Right renal cortex interstitium (tissue), 3 donors: ENCODE results near the gene TBC1D5. TPM values are rescaled to one million over a fixed set of nuclear protein-coding genes. Genes with fewer than 3 reads are reported as not detected.

Source experiments
- DNase-seq, 3 donors: peaks; one replicate each; pipeline ENCODE4 v3.0.0-alpha.2; 2013; ENCODE audit warnings: low read depth in 3 of 3, low spot score in 2 of 3
- polyA plus RNA-seq, 3 donors: library from polyadenylated mRNA; unstranded; fragments of 120-200 nt; gene quantifications; one replicate each; pipeline ENCODE4 v1.2.1, GENCODE V29; 2013; ENCODE audit not compliant: insufficient read length in 3 of 3

The TBC1D5 gene
- polyA plus RNA-seq, 3 donors = 54.7 to 58.8 (median 55.2) TPM

DNA sequence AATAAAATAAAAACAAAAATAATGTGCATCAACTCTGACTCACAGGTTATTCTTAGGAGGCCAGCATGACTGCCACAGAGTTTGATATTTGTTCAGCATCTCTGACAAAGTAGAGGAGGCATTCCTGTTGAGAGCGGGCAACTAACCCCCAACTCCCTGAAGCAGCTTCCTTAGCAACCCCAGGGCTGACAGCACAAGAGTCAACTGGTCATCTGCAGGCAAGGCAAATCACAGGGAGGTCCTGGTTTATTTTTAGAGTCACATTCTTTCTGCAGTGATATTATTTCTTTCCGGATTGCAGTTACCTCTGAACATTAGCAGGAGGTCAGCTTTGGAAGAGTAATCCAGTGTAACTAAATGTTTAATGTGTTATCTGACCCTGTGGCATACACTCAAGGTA is 584.7 kb downstream of the TBC1D5 start:
- no peak for DNase-seq

DNA sequence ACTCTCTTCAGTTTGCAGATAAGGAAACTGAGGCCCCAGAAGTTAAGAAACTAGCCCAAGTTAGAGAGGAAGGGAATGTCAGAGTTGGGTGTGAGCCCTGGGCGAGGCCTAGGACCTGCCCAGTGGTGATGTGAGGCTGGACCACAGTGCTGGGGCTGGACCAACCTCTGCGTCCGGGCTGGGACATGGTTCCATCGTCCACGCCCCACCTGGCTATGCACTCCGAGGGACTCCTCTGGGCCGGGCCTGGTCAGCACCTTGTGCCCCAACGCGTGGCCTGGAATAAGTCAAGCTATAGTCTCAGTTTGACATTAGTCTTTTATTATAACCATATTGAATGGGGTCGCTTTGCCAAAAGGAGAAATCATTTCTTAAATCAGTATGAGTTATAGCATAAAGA is 585.6 kb downstream of the TBC1D5 start:
- no peak for DNase-seq

DNA sequence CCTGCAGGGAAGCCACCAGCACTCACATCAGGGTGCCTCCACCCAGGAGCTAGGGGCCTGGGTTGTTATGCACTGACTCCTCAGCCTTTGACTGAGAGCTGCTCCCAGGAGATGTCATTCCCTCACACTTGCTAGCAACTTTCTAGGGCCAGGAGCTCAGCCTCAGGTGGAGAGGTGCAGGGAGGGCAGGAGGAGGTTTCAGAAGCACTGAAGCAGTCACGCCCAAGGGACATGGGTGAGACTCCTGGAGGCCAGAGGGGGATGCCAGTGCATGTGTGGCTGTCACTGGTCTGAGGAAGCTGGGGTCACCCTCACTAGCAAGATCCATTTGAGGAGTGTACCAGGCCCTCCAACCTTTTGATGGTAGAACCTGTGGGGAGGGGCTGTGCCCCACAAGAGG is 586.5 kb downstream of the TBC1D5 start:
- no peak for DNase-seq

DNA sequence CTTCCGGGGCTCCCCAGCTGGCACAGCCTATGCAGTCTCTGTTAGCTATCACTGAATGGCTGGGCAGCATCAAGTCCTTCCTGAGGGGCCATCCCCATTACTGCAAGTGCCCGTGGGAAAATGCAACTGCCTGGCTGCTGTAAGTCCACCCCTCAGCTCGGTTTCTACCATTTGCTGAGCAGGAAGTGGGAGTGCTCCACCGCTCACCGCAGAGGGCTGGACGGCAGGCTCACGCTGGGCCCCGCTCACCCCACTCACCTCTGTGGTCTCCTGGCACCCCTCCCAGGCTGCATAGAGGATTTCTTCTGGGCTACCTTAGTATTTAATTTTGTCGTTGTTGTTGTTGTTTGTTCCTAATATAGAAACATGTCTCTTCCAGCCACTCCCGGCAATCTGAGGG is 587.5 kb downstream of the TBC1D5 start:
- DNase-seq = no peak

DNA sequence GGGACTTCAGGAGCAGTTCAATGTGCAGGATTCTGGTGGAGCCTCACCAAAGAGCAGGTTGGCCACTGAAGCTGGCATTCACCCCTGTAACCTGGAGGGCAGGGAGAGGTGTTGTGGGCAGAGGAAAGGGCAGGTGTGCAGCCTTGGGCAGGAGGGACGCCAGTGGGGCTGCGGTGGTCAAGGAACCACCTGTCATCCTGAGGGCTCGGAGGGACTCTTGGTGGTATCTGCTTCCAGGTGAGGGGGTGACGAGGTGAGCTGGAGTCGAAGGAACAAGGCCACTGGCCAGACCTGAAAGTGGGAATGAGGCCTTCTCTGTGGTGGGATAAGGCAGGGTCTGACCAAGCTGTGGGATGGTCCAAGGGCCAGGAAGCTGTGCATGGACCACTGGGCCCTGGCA is 588.2 kb downstream of the TBC1D5 start:
- no peak for DNase-seq

DNA sequence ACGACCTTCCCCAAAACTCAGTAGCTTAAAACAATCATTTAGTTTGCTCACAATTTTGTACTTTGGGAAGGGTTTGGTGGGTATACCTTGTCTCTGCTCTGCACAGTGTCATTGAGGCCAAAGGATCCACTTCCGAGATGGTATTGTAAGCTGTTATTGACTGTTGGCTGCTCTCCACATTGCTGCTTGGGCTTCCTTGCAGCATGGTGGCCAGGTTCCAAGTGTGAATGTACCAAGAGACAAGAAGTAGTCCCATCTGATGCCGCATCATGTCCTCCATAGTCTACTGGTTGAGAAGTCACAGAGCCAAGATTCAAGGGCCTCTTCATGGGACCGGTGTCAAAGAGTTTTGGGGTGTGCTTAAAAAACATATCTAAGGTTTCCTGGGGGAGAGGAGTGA is 589.2 kb downstream of the TBC1D5 start:
- DNase-seq = no peak

DNA sequence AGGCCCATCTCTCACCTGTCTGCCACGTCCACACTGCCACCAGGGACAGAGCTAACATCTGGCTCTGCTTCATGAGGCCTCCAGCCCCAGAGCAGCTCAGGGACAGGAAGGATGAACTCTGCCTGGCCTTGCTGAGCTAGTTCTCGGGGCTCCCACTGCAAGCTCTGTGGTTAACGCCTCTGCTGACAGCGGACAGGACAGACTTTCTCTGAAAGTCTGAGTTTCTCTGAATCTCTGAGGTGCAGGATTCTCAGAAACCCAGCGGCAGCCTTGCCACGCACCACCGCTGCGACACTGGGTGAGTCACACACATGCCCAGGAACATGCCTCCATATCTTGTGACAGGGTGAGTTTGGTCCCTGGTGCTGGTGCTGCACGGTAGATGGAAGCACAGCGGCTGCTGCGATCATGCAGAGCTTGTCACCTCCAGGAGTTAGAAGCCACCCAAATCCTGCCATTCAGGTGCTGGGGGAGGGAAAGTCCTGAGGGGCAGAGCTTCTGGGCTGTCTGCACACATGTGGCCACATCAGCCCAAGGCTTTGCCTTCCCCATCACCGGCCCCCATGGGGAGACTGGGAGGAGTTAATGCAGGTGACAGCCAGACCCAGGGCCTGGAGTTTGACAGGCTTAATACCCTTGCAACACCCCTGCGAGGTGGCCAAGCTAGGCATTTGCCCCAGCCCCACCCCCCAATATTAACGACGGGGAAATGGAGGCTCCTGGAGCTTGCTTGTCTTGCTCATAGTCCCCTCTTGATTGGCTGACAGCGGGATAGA is 590.6 kb downstream of the TBC1D5 start:
- DNase-seq = no peak

DNA sequence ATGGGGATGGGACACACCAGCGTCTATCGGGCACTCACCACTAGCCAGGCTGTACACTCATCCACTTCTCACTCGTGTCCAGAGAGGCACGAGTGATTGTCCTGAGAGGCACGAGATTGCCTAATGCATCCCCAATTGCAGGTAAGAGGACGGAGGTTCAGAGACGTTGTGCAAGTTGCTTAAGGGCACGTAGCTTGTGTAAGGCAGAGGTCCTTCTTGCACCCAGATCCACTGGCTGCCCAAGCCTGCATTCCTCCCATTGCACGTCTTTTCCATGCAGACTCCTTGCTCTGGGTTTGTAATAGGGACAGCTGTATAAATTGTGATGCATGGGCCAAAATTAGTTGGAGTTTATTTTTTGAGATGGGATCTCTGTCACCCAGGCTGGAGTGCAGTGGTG is 593.4 kb downstream of the TBC1D5 start:
- DNase-seq = no peak

DNA sequence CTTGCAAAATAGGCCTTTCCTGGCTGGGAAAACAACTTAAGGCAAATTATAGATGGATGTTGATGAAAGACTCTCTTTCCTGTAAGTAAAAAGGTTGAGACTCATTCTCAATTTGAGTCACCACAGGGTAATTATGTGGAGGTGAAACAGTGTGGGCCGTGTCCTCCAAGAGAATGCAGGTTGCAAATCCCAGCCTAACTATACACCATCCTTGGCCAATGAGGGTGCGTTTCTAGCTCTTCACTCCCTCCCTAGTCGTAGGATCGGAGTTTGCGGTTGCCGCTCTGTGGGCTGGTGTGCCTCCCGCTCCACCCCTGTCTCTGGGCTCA is 597.8 kb downstream of the TBC1D5 start:
- DNase-seq = no peak

DNA sequence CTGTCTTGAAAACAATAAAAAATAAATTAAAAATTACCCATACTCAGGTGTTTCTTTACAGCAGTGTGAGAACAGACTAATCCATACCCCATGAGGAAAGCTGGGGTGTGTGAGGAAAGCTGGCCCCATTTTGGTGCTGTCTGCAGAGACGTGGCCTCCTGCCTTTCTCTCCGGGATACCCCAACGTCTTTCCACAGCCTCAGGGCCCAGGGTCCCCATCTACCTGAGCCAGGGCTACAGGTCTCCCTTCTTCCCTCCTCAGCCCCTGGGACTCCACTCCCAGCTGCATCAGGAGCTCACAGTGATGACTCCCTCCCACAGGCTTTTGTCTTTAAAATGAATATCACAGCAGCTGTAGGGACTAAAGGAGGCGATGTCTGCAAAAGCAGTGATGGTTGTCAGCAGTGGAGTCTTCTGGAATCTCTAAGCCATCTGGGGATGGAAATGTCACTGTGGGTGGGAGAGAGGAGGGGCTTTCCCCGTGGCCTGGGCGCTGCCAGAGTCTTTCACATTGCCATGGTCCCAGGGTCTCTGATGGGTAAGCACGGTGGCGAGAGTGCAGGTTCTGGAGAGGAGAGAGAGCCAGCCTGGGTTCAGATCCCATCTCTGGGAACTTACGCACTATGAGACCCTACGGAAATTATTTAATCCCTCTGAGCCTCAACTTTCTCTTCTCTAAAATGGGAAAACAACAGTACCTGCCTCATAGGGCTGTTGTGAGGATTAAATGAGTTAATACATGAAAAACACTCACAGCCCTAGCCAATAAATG is 598.4 kb downstream of the TBC1D5 start:
- no peak for DNase-seq

DNA sequence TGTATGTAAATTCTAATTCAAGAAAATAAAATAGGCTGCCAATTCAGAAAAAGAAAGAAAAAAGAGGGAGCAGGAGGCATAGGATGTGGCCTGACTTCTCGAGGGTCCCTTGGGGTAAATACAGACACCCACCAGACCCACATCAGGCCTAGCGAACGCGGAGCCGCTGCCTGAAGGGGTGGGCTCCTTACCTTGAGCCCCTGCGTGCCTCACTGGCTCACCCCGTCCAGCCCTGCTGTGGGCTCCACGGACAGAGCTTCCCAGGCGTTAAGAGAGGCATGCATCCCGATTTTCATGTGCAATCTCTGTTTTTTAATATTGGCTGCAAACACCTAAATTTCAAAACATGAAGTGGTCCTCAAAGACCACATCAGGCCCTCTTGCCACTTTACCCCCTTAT is 599.9 kb downstream of the TBC1D5 start:
- no peak for DNase-seq

DNA sequence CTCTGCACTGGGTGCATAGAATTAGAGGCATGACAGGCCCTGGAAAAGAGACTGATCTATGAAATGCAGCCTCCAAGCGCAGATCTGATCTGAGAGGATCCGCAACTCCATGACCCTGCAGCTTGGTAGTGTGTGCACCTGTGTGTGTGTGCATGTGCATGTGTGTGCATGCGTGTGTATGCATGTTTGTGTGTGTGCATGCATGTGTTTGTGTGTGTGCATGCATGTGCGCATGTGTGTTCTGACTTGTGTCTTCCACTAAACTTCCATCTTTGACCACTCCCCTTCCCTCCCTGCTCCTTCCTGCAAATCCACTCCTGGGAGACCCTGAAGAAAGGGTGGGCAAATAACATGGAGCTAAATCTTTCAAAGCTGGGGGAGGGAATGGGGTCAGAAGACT is 600.7 kb downstream of the TBC1D5 start:
- DNase-seq = no peak

DNA sequence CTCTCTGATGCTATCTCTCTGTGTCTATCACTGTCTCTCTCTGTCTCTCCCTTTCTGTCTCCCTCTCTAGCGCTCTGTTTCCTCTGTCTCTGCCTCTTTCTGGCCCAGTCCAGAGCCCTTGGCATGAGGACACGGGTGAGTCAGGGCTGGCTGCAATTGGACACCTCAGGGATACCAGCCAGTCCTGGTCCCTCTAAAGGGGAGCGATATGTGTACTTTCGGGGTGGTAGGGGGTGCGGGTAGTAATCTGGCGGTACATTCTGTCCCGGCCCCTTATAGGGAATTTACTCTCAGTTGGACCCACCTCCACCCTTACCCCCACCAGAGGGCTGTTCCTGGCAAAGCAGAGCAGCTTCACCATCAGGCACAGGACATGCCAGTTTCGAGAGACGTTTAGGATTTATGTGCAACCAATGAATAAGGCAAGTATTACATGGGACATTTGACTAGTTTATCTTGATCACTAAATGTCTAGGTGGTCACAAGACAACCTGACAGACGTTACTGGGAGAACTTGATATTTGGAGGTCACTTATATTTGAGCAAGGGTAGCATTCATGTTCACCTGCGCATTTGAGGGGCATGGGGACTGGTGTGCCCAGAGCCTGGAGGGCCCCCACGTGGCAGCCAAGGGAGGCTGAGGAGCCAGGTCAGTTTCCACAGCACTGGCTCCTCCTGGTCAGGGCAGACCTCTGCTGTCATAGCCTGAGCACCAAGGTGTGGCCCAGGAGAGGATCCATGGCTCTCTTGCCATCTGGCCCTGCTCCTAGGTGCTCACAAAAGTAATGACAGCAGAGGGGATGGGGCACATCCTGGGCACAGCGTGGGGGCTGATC is 601.5 kb downstream of the TBC1D5 start:
- no peak for DNase-seq

DNA sequence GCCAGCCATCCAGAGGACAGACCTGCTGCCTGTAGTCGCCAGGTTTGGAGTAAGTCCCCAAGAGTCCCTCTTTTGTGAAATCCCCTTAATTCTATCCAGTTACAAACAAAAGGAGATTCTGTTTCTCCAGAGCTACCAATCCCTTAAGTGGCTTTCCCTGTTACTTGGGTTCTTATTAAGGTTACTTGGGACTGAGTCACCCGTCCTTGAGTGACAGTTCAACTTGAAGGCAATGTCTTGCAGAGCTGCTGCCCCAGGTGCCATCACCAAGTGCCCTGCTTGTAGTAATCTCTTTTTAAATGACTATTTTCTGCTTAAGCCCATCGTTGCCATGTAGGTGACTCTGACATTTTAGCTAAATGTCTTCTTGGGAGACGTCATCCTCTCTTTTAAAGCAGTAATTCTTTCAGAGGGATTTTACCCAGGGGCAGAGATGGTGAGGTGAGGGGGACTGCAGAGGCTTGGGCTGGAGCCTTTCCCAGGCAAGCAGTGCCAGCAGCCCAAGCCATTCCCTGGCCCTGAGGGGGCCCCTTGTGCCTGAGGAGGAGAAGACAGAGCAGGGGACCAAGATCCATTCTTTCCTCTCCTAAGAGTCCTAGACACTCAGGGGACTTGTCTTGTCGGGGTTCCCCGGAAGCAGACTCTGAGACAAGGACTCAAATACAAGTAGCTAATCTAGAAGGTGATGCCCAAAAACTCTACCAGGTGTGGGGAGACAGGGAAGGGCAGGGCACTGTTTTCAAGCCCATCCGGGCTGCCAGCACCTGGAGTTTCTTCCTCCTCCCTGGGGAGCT is 604.0 kb downstream of the TBC1D5 start:
- DNase-seq = no peak

DNA sequence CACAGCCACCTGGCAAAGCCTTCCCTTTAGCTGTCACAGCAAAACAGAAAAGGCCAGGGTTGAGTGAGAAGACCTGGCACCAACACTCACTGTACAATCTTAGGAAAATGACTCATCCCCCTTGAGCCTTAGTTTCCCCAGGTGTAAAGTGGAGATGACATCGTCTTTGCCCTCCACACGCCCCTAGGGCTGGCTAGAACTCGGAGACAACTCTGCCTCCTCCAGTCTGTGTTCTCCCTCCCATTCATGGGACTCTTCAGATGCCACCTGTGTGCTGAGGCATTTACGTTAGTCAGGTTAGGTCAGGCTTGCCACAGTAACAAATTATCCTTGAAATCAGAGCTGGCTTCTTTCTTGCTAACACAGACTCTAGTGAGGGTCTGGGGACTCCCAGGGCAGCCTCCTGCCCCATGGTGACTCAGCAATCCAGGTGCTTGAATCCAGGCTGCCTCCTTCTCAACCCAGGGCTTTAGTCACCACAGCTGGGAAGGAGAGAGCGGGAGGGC is 605.1 kb downstream of the TBC1D5 start:
- no peak for DNase-seq

DNA sequence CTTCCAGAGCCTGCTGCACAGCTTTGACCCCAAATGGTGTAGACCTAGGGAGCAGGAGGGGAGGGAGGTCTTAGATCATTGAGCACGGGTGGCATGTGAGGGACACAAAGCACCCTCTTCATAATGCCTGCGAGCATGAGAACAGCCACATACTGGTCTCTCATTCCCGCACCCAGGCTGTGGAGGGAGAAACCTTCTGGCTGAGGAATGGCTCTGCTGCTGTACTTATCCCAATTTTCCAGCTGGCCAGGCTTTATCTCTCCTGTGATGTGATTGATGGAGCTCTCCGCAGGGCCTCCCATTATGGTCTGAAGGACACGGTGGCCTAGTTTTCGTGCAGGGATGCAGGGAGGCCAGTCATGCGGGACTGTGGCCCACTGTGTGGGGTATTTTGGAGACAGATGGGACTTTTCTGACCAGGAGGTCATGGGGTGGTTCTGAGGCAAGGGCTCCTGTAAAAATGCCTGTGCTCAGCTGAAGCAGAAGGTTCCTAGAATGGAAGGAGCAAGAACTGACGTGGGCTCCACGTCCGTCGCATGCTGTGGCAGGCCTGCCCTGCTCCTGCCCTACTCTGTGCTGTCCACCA is 606.2 kb downstream of the TBC1D5 start:
- DNase-seq = peak; percentile 23 to 65 (median 41)

DNA sequence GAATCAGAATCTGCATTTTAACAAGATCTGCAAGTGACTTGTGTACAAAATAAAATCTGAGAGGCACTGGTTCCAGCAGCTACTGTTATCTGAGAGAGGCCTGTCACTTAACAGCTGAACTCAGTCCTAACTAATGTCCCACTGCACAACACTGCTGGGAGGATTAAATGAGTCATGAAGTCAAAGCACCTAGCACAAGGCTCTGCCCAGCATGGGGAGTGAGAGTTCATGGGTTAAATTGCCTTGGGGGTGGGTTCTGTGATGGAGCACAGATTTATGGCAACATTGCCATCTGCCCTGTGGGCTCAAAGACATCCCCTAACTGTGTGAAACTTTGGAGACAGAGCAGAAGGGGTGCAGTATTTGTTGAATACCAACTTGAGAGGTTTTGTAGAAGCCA is 606.7 kb downstream of the TBC1D5 start:
- DNase-seq = peak in 2 of 3 donors; percentile 5 to 12

DNA sequence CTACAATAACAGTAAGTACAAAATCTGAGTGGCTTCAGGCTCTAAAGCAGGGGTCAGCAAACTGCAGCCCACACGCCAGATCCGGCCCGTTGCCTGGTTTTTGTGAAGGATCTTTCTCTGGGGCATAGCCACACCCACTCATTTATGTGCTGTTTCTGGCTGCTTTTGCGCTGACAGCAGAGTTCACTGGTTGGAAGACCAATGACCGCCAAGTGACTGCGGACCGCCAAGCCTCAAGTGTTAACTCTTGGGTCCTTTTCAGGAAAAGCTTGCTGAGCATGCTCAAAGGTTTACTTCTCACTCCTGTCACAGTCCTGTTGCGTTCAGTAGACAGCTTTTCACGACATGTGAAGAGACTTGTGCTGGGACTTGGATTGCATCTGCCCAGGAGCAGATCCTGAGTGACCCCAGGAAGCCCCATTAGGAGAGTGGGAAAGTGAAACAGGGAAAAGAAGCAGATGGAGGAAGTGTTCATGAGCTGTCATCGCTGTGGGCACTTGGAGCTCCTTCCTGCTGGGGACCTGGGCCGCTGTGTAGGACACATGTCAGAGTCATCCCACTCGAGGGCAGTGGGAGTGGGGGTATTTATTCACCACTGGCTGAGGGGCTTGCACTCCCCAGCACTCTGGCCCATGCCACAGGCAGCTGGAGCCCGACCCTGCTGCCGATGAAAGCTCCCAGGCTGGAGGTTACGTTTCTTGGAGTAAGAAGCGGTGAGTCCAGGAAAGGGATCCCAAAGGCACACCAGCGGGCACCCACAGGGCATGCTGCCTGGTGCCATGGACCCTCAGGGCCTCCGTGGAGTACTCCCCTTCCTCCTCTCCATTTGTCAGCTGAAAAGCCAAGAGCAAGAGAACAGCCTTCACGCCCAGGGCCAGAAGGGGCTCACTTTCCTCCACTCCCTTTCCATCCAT is 608.5 kb downstream of the TBC1D5 start:
- DNase-seq = no peak
